NCI-H774 (cell line): ENCODE data around the gene ROBO1.
"Not testable (repeated sequence)": the region's sequence is repeated elsewhere in the genome, so short reads cannot be mapped to it uniquely, and the experiment has no call there.

Experiments used
- DNase-seq: peaks from one replicate; lab custom pipeline; 2025; lab: John Stamatoyannopoulos, UW

ROBO1 gene

GRCh38 chr3:78690766-78691165 is 1077.0 kb downstream of the ROBO1 start:
- DNase-seq: no peak

- DNase-seq: peak; percentile 73
Observed at GRCh38 chr3:78689378-78689777, 1078.4 kb downstream of the ROBO1 start.

GRCh38 chr3:78687520-78687919 is 1080.3 kb downstream of the ROBO1 start:
- DNase-seq: no peak

GRCh38 chr3:78683284-78683683 is 1084.5 kb downstream of the ROBO1 start:
- DNase-seq: no peak

DNA sequence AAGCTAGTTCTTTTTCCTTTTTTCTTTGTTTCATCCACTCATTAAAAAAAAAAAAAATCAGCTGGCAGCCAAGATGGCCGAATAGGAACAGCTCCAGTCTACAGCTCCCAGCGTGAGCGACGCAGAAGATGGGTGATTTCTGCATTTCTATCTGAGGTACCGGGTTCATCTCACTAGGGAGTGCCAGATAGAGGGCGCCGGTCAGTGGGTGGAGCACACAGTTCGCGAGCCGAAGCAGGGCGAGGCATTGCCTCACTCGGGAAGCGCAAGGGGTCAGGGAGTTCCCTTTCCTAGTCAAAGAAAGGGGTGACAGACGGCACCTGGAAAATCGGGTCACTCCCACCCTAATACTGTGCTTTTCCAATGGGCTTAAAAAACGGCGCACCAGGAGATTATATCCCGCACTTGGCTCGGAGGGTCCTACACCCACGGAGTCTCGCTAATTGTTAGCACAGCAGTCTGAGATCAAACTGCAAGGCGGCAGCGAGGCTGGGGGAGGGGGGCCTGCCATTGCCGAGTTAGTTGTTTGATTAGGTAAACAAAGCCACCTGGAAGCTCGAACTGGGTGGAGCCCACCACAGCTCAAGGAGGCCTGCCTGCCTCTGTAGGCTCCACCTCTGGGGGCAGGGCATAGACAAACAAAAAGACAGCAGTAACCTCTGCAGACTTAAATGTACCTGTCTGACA is 1092.5 kb downstream of the ROBO1 start:
- not testable (repeated sequence) for DNase-seq

DNA sequence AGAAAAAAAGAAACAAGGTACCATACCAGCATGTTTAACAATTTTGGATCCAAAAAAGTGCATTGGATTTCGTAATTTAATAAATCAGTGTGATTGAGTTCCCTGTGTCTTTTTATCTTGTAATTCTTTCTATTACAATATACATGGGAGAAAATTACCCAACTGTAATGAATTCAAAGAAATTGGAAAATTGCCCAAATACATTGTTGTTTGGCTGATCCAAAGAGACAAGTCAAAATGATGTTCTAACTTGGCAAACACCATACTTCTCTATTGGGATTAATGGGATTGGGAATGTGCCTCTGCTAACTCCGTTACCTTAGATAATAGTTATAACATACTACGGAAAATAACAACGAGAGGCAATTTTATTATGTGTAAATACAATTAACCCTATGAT is 1097.1 kb downstream of the ROBO1 start:
- no peak for DNase-seq

DNA sequence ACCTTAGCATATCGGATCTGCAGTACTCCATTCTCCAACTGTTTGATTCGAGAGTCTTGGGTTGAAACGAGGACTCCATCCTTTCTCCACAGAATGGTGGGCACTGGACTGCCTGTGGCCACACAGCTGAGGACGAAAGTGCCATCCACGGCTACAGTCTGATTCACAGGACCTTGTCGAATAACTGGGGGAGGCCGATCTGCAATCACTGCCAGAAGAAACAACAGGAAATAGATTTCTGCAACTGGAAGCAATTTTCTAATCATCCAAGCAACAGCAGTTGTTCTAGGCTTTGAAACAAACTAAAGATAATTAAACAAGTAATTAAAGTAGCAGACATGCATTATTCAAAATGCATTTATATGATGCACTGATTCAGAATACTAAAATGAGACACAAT is 1097.7 kb downstream of the ROBO1 start:
- no peak for DNase-seq

- DNase-seq: no peak
Observed at GRCh38 chr3:78668302-78668701, 1099.5 kb downstream of the ROBO1 start.

DNA sequence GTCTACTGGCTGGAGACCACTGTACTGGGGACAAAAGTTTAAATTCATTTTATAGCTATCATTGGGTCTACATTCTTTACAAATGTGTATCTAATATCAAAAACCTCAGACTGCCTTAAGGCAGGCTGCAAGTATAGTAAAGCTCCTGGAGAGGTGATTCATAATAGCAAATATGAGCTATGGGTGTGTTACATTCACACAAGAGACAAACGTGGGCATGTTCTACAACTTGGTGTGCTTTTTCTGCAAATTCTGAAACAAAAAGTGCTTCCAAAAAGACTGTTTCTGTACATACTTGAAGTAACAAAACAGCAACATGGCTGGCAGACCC is 1101.4 kb downstream of the ROBO1 start:
- DNase-seq: no peak

DNA sequence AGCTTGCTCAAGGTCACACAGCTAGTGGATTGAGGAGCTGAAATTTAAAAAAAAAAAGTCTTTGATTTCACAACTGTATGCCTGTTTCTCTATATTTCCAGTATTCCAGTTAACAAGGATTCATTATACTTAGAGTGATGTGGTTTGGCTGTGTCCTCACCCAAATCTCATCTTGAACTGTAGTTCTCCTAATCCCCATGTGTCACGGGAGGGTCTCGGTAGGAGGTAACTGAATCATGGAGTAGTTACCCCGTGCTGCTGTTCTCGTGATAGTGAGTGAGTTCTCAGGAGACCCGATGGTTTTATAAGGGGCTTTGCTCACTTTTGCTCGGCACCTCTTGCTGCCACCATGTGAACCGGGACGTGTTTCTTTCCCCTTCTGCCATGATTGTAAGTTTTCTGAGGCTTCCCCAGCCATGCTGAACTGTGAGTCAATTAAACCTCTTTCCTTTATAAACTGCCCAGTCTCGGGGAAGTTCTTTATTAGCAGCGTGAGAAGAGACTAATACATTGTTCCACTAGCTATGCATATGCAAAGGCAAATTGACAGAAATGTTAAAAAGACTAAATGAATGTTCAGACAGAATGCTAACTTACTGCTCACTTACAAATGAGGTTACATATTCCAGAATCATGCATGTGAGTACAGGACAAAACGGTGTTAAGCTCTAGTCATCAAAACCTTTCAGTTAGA is 1101.9 kb downstream of the ROBO1 start:
- DNase-seq: no peak

DNA sequence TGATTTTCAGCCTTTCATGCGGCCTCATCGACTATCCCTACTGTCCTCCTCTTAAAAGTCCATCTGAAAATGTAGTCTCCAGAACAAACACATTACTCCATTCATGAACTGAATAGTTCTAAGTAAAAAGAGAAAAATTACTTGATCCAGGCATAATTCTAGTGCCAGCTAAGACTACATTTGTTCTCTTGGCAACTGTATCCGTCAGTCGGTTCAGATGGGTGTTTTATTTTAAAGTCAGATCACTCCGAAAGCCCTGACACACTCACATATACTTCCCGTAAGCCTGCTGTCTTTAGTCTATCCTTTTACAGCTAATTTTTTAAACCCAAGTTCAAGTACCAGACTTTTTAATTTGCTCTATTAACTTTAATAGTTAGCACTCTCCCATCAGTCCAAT is 1102.7 kb downstream of the ROBO1 start:
- DNase-seq: no peak

DNA sequence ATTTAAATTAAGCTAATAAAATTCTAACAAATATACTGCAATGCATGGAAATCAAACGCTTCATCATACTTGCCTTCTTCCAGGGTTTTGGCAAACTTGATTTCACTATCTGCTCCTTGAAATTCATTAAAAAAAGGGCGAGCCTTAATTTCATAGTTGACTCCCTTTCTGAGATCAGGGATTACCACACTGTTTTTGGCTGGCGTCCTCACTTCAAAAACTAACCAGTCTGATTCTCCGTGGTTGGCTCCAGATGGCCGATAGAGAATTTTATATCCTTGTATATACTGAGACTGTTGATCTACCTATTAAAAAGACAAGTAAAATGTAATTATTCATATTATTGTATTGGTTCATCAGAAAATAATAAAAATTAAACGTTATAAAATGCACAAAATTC is 1106.8 kb downstream of the ROBO1 start:
- DNase-seq: no peak

- DNase-seq: no peak
Observed at GRCh38 chr3:78659386-78659987, 1108.3 kb downstream of the ROBO1 start.

DNA sequence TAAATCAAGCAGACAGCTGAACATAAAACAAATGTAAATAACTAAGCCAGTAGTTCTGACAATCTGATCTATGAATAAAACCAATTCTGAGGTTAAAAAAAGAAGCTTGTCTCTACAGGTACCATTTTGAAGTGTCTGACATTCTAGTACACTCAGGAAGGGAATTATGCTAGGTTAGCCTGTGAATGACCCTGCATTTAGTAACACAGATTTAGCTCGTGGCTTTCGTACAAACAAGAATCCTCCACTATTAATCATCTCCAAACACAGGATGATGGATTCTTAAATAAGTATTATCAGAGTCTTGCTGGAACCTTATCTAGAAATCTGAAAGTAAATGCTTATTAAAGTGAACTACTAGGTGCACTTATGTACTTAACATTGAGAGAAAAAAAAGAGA is 1120.1 kb downstream of the ROBO1 start:
- DNase-seq: no peak

DNA sequence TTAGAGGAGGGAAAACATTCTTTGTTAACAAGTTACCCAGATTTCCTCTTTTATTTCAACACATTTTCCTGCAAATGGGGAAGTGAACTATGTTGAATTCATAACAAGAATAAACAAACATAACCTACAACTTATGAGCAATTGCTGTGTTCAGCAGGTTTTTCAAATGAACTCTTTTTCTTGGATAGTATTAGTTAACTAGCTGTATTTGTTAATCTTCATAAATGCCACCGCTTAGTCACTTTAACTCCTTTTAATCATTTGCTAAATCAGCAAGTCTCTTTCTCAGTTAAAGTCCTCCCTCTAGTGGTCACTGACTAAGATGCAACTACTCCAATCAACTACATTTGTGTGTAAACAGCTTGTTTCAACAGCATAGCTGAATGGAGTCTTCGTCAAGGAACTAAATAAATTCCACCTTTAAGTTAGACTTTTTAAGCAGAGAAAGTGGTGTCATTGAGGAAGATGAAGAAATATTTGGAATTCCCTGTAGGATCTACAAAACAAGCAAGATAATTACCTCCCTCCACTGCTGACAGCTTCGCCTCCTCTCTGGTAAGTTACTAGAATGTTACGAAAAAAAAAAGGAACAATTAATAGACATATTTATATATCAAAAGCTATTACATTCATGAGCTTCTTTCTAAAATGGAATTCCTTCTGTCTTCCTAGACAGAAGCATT is 1122.0 kb downstream of the ROBO1 start:
- peak; percentile 25 for DNase-seq

DNA sequence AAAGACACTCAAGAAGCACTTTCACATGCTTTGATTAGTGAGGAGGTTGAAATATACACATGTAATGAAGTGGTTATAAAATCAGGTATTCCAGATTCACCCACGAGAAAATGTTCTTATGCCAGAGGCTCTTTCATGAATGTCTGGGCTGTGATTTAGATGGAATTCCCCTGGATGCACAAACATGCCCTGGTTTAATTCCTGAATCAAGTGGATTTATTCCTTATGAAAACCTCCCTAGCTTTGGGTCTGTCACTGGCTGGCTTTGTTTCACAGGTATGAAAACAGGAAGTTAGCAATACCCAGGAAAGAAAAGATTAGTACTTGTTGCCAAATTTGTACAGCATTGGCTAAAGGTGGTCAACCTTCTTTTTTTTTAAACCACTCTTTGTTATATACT is 1123.0 kb downstream of the ROBO1 start:
- DNase-seq: no peak

DNA sequence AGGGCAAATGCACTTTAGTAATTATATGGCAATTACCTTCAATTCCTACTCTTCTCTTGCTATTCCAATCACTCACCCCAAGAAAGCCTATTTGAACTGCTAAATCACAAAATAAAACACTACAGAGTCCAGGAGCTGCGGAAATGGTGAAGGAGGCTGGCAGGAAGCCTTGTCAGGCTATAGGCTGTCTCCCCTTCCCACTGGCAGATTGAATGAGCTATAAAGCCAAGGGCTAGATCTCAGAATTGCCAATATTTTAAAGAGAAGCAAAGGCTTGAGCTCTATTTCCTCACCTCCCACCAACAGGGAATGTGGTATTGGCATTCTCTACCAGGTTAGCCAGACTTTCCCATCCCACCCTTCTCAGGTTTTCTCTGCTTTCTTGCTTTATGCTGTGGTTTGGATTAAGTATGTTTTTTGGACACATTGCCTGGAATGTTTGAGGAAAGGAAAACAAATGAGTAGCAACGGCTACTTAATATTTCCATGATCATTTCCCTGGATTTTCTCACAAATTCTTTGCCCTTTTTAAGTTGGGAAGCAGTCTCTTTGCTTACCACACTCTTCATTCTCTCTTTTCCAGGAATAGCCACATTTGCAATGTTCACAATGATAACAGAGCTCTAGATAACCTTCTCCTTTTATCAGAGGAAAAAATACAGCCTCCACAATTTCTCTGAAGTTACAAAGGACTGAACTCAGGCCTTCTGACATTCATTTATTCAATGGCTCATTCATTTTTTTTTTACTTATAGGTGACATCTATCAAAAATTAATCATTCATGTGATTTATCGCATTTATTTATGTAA is 1125.4 kb downstream of the ROBO1 start:
- no peak for DNase-seq

- no peak for DNase-seq
Observed at GRCh38 chr3:78641703-78642102, 1126.1 kb downstream of the ROBO1 start.

GRCh38 chr3:78634316-78634715 is 1133.5 kb downstream of the ROBO1 start:
- DNase-seq: no peak

DNA sequence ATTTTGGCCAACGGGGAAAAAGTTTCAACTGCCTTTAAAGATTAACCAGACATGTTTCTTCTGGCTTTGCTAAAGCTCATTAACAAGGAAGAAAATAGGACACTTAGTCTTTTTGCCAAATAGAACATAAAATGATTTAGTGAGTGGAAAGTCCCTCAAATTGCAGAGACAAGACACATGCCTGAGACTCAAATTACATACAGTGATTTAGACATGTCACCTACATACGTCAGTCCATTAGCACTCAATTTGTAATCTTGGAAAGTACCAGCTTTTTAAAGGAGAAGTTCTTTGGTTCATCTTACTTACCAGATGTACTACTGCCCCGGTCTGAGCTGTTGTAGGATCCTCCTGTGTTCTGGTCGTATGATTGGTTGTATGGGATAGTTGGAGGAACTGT is 1134.2 kb downstream of the ROBO1 start:
- DNase-seq: no peak

DNA sequence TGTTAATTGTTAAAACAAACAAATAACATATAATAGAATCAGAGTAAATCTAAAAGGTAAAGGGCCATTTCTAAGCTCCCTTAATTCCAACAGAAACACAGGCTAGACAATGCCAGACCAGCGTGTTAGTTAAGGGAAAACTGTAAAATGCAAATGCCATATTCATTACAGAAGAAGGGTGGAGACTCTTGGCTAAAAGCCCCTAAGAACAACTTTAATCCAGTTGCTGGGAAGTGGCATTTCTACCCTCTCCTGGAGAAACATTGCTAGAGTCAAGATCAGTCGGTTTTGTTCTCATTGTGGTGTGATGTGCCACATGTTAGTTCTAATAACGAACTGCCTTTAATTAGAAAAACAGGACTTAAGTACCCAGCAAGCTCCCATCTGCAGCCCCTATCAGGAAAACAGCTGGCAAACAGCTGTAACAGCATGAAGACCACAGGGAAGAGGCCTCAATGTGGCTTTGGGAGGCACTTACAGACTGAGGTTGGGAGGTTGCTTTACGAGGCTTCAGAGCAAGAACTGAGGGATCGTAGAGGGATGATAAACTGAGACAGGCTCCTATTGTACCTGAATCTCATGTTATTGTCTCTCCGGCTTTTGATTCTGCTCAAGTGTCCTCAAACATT is 1134.8 kb downstream of the ROBO1 start:
- no peak for DNase-seq

GRCh38 chr3:78629544-78629943 is 1138.3 kb downstream of the ROBO1 start:
- no peak for DNase-seq
